GM18858 (cell line): ENCODE results near the gene XRCC2.
"Not testable (repeated sequence)": the region's sequence is repeated elsewhere in the genome, so short reads cannot be mapped to it uniquely, and the experiment has no call there.

Experiments used
- ATAC-seq: cut with Tn5 transposase; IDR thresholded peaks from one replicate; pipeline ENCODE4 v1.9.1; 2021; ENCODE audit not compliant: unreplicated experiment

XRCC2 gene

GRCh38 chr7:152675759-152676636 is at the start of gene XRCC2:
Gene XRCC2 (minus strand): TSS chr7:152676141. CDS start chr7:152676079, 62 bp downstream.
- peak; percentile 85 for ATAC-seq

- no peak for ATAC-seq
Observed at GRCh38 chr7:152723364-152723763, 47.4 kb upstream of the XRCC2 start.

GRCh38 chr7:152712412-152713042 is 36.6 kb upstream of the XRCC2 start:
- ATAC-seq = not testable (repeated sequence)

- ATAC-seq = no peak
Observed at GRCh38 chr7:152711444-152711944, 35.6 kb upstream of the XRCC2 start.

GRCh38 chr7:152710153-152710442 is 34.2 kb upstream of the XRCC2 start:
- no peak for ATAC-seq

GRCh38 chr7:152709287-152710152 is 33.6 kb upstream of the XRCC2 start:
- ATAC-seq = no peak

GRCh38 chr7:152704796-152705384 is 28.9 kb upstream of the XRCC2 start:
- ATAC-seq = no peak

- ATAC-seq = no peak
Observed at GRCh38 chr7:152699079-152699478, 23.1 kb upstream of the XRCC2 start.

- ATAC-seq = not testable (repeated sequence)
Observed at GRCh38 chr7:152697268-152697974, 21.5 kb upstream of the XRCC2 start.

- ATAC-seq = not testable (repeated sequence)
Observed at GRCh38 chr7:152692196-152692595, 16.3 kb upstream of the XRCC2 start.

- no peak for ATAC-seq
Observed at GRCh38 chr7:152683297-152683696, 7.4 kb upstream of the XRCC2 start.

GRCh38 chr7:152677808-152678670 is 2.1 kb upstream of the XRCC2 start:
- no peak for ATAC-seq

GRCh38 chr7:152674860-152675758 is 832 bp downstream of the XRCC2 start:
- peak; percentile 10 for ATAC-seq

GRCh38 chr7:152673897-152674296 is 2.0 kb downstream of the XRCC2 start:
- ATAC-seq = no peak

- no peak for ATAC-seq
Observed at GRCh38 chr7:152672626-152673025, 3.3 kb downstream of the XRCC2 start.

GRCh38 chr7:152669758-152670157 is 6.2 kb downstream of the XRCC2 start:
- no peak for ATAC-seq

- no peak for ATAC-seq
Observed at GRCh38 chr7:152668975-152669374, 7.0 kb downstream of the XRCC2 start.

- no peak for ATAC-seq
Observed at GRCh38 chr7:152667958-152668357, 8.0 kb downstream of the XRCC2 start.
